HepG2 (cell line): Measurements from ENCODE around the gene HPRT1. TPM values are rescaled to one million over a fixed set of nuclear protein-coding genes. Genes with fewer than 3 reads are reported as not detected.
A peak's percentile ranks its signal among the peaks of the same experiment; 100 is the strongest.

Experiments
- HOXA3 ChIP-seq: sonication (generic); formaldehyde crosslinking; IDR thresholded peaks from 2 replicates; pipeline ENCODE4 v1.5.0; 2020; ENCODE audit warnings: missing genetic modification reagents
- POLR2AphosphoS5 ChIP-seq: IDR thresholded peaks from 2 replicates; pipeline ENCODE4 v1.6.1; 2012; ENCODE audit warnings: low read depth, low read length
- RORA ChIP-seq: sonication (generic); formaldehyde crosslinking; IDR thresholded peaks from 2 replicates; pipeline ENCODE4 v1.5.0; 2020; ENCODE audit warnings: mild to moderate bottlenecking, missing genetic modification reagents, moderate library complexity
- SIN3B ChIP-seq: fragments of 150-350 bp; IDR thresholded peaks from 2 replicates; pipeline ENCODE4 v1.6.1; 2014; ENCODE audit warnings: low read length
- TAF1 ChIP-seq: sonication (generic); formaldehyde crosslinking; IDR thresholded peaks from 2 replicates; pipeline ENCODE4 v1.4.0; 2020; ENCODE audit warnings: missing genetic modification reagents
- ZMYM4 ChIP-seq: sonication (generic); formaldehyde crosslinking; IDR thresholded peaks from 2 replicates; pipeline ENCODE4 v1.8.1; 2023; ENCODE audit warnings: mild to moderate bottlenecking, missing genetic modification reagents
- ZNF543 ChIP-seq: sonication (generic); formaldehyde crosslinking; IDR thresholded peaks from 2 replicates; pipeline ENCODE4 v1.4.0; 2020; ENCODE audit warnings: mild to moderate bottlenecking, missing genetic modification reagents
- ZNF552 ChIP-seq: sonication (generic); formaldehyde crosslinking; IDR thresholded peaks from 2 replicates; pipeline ENCODE4 v1.9.0; 2022; ENCODE audit warnings: missing genetic modification reagents, mild to moderate bottlenecking, borderline replicate concordance
- ZNF589 ChIP-seq: sonication (generic); formaldehyde crosslinking; conservative IDR thresholded peaks from 2 replicates; pipeline ENCODE4 v1.8.0; 2022; ENCODE audit warnings: mild to moderate bottlenecking, moderate library complexity, missing genetic modification reagents
- ZNF652 ChIP-seq: IDR thresholded peaks from 2 replicates; pipeline ENCODE4 v1.6.1; 2016; ENCODE audit warnings: low read depth, borderline replicate concordance
- ZNF749 ChIP-seq: sonication (generic); formaldehyde crosslinking; IDR thresholded peaks from 2 replicates; pipeline ENCODE4 v1.8.0; 2022; ENCODE audit warnings: mild to moderate bottlenecking, missing genetic modification reagents, moderate library complexity, borderline replicate concordance
- polyA plus RNA-seq, 8 experiments: library from polyadenylated mRNA; depleted of rRNA in 3 of 8; stranded (reverse) in 7 of 8; unstranded in 1 of 8; fragments of >200 nt; fragmentation: Illumina TruSeq in 4 of 8; extraction: Trizol in 4 of 8; gene quantifications; 2 replicates each; pipeline versions ENCODE4 v1.2.1 to v1.2.3, GENCODE V29; 2011 to 2016; ENCODE audit warnings: low read depth in 4 of 8, missing spikeins in 1 of 8, mixed read lengths in 1 of 8; ENCODE audit not compliant: insufficient read depth in 1 of 8
- total RNA-seq, 5 experiments: library from RNA; depleted of rRNA; stranded (reverse); fragments of >200 nt; fragmentation: Illumina TruSeq; extraction: Trizol; gene quantifications; 2 replicates each; pipeline ENCODE4 v1.2.3, GENCODE V29; 2016; ENCODE audit warnings: low read depth in 1 of 5
- TF ChIP-seq, protein P1 (sequence below): sonication (generic); formaldehyde crosslinking; IDR thresholded peaks from 2 replicates; pipeline ENCODE4 v1.4.0; 2020; ENCODE audit warnings: missing genetic modification reagents, borderline replicate concordance
- TF ChIP-seq, protein P2 (sequence below): sonication (generic); formaldehyde crosslinking; IDR thresholded peaks from 2 replicates; pipeline ENCODE4 v1.4.0; 2020; ENCODE audit warnings: missing genetic modification reagents
- TF ChIP-seq, protein P3 (sequence below): sonication (generic); formaldehyde crosslinking; IDR thresholded peaks from 2 replicates; pipeline ENCODE4 v1.5.0; 2020; ENCODE audit warnings: missing genetic modification reagents
- TF ChIP-seq, protein P4 (sequence below): IDR thresholded peaks from 2 replicates; pipeline ENCODE4 v1.6.1; 2016; ENCODE audit warnings: missing compliant biosample characterization, missing genetic modification reagents, borderline replicate concordance
- TF ChIP-seq, protein P5 (sequence below): sonication (generic); formaldehyde crosslinking; IDR thresholded peaks from 2 replicates; pipeline ENCODE4 v1.4.0; 2020; ENCODE audit warnings: missing genetic modification reagents, borderline replicate concordance

HPRT1 gene
- total and polyA plus RNA-seq, 2 of the 13 experiments (the other 11 are each of a cell fraction or from before 2014, with no cell fraction given) = 4.6 to 25.2 TPM

DNA sequence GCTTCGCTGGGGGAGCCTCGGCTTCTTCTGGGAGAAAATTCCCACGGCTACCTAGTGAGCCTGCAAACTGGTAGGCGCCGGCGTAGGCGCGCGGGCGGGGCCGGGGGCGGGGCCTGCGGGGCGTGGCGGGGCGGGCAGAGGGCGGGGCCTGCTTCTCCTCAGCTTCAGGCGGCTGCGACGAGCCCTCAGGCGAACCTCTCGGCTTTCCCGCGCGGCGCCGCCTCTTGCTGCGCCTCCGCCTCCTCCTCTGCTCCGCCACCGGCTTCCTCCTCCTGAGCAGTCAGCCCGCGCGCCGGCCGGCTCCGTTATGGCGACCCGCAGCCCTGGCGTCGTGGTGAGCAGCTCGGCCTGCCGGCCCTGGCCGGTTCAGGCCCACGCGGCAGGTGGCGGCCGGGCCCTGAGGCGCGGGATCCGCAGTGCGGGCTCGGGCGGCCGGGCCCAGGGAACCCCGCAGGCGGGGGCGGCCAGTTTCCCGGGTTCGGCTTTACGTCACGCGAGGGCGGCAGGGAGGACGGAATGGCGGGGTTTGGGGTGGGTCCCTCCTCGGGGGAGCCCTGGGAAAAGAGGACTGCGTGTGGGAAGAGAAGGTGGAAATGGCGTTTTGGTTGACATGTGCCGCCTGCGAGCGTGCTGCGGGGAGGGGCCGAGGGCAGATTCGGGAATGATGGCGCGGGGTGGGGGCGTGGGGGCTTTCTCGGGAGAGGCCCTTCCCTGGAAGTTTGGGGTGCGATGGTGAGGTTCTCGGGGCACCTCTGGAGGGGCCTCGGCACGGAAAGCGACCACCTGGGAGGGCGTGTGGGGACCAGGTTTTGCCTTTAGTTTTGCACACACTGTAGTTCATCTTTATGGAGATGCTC is at the start of gene HPRT1 (continued):
- peak; percentile 47; the same call in 1 of the 2 replicates for TF ChIP-seq POLR2AphosphoS5
- no peak for TF ChIP-seq ZNF652
- TF ChIP-seq SIN3B = no peak
- no peak for TF ChIP-seq ZNF749
- TF ChIP-seq ZNF589 (CRISPR knock-in tag) = no peak
- TF ChIP-seq, protein P1, sequence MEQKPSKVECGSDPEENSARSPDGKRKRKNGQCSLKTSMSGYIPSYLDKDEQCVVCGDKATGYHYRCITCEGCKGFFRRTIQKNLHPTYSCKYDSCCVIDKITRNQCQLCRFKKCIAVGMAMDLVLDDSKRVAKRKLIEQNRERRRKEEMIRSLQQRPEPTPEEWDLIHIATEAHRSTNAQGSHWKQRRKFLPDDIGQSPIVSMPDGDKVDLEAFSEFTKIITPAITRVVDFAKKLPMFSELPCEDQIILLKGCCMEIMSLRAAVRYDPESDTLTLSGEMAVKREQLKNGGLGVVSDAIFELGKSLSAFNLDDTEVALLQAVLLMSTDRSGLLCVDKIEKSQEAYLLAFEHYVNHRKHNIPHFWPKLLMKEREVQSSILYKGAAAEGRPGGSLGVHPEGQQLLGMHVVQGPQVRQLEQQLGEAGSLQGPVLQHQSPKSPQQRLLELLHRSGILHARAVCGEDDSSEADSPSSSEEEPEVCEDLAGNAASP (CRISPR knock-in tag) = no peak
- TF ChIP-seq, protein P2, sequence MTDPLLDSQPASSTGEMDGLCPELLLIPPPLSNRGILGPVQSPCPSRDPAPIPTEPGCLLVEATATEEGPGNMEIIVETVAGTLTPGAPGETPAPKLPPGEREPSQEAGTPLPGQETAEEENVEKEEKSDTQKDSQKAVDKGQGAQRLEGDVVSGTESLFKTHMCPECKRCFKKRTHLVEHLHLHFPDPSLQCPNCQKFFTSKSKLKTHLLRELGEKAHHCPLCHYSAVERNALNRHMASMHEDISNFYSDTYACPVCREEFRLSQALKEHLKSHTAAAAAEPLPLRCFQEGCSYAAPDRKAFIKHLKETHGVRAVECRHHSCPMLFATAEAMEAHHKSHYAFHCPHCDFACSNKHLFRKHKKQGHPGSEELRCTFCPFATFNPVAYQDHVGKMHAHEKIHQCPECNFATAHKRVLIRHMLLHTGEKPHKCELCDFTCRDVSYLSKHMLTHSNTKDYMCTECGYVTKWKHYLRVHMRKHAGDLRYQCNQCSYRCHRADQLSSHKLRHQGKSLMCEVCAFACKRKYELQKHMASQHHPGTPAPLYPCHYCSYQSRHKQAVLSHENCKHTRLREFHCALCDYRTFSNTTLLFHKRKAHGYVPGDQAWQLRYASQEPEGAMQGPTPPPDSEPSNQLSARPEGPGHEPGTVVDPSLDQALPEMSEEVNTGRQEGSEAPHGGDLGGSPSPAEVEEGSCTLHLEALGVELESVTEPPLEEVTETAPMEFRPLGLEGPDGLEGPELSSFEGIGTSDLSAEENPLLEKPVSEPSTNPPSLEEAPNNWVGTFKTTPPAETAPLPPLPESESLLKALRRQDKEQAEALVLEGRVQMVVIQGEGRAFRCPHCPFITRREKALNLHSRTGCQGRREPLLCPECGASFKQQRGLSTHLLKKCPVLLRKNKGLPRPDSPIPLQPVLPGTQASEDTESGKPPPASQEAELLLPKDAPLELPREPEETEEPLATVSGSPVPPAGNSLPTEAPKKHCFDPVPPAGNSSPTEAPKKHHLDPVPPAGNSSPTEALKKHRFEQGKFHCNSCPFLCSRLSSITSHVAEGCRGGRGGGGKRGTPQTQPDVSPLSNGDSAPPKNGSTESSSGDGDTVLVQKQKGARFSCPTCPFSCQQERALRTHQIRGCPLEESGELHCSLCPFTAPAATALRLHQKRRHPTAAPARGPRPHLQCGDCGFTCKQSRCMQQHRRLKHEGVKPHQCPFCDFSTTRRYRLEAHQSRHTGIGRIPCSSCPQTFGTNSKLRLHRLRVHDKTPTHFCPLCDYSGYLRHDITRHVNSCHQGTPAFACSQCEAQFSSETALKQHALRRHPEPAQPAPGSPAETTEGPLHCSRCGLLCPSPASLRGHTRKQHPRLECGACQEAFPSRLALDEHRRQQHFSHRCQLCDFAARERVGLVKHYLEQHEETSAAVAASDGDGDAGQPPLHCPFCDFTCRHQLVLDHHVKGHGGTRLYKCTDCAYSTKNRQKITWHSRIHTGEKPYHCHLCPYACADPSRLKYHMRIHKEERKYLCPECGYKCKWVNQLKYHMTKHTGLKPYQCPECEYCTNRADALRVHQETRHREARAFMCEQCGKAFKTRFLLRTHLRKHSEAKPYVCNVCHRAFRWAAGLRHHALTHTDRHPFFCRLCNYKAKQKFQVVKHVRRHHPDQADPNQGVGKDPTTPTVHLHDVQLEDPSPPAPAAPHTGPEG (CRISPR knock-in tag) = 0 out of 2 replicates have a peak, but pooled peaks have one; percentile 23
- TF ChIP-seq ZMYM4 (CRISPR knock-in tag) = no peak
- no peak for TF ChIP-seq ZNF543 (CRISPR knock-in tag)
- TF ChIP-seq, protein P3, sequence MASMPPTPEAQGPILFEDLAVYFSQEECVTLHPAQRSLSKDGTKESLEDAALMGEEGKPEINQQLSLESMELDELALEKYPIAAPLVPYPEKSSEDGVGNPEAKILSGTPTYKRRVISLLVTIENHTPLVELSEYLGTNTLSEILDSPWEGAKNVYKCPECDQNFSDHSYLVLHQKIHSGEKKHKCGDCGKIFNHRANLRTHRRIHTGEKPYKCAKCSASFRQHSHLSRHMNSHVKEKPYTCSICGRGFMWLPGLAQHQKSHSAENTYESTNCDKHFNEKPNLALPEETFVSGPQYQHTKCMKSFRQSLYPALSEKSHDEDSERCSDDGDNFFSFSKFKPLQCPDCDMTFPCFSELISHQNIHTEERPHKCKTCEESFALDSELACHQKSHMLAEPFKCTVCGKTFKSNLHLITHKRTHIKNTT (CRISPR knock-in tag) = no peak
- no peak for TF ChIP-seq RORA (CRISPR knock-in tag)
- TF ChIP-seq HOXA3 (CRISPR knock-in tag) = peak; percentile 37
- TF ChIP-seq, protein P4, sequence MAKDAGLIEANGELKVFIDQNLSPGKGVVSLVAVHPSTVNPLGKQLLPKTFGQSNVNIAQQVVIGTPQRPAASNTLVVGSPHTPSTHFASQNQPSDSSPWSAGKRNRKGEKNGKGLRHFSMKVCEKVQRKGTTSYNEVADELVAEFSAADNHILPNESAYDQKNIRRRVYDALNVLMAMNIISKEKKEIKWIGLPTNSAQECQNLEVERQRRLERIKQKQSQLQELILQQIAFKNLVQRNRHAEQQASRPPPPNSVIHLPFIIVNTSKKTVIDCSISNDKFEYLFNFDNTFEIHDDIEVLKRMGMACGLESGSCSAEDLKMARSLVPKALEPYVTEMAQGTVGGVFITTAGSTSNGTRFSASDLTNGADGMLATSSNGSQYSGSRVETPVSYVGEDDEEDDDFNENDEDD (CRISPR knock-in tag) = peak; percentile 43; the same call in 1 of the 2 replicates
- TF ChIP-seq TAF1 (CRISPR knock-in tag) = 0 out of 2 replicates have a peak, but pooled peaks have one; percentile 21
- TF ChIP-seq, protein P5, sequence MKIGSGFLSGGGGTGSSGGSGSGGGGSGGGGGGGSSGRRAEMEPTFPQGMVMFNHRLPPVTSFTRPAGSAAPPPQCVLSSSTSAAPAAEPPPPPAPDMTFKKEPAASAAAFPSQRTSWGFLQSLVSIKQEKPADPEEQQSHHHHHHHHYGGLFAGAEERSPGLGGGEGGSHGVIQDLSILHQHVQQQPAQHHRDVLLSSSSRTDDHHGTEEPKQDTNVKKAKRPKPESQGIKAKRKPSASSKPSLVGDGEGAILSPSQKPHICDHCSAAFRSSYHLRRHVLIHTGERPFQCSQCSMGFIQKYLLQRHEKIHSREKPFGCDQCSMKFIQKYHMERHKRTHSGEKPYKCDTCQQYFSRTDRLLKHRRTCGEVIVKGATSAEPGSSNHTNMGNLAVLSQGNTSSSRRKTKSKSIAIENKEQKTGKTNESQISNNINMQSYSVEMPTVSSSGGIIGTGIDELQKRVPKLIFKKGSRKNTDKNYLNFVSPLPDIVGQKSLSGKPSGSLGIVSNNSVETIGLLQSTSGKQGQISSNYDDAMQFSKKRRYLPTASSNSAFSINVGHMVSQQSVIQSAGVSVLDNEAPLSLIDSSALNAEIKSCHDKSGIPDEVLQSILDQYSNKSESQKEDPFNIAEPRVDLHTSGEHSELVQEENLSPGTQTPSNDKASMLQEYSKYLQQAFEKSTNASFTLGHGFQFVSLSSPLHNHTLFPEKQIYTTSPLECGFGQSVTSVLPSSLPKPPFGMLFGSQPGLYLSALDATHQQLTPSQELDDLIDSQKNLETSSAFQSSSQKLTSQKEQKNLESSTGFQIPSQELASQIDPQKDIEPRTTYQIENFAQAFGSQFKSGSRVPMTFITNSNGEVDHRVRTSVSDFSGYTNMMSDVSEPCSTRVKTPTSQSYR = no peak
- no peak for TF ChIP-seq ZNF552
